MCF 10A (cell line): Measurements from ENCODE around the gene TSEN34. TPM values are rescaled to one million over a fixed set of nuclear protein-coding genes. Genes with fewer than 3 reads are reported as not detected.
A peak's percentile ranks its signal among the peaks of the same experiment; 100 is the strongest.

Source experiments
- BruUV-seq: library from RNA; stranded (reverse); fragments of 400-500 nt; replicated peaks from 2 replicates; lab custom pipeline; 2021; lab: Mats Ljungman, UMichigan
- CTCF ChIA-PET: fragments of 300-600 bp; sonication (Branson Sonifier 250); formaldehyde crosslinking; extraction: SDS; loops from one replicate; lab custom pipeline; 2021; ENCODE audit warnings: antibody characterized with exemption, inconsistent platforms; lab: Yijun Ruan, JAX
- POLR2A ChIA-PET: fragments of 300-600, 350-650 bp; sonication (Branson Sonifier 250); formaldehyde crosslinking; extraction: SDS; loops from one replicate; lab custom pipeline; 2020; ENCODE audit warnings: antibody characterized with exemption, inconsistent platforms; lab: Yijun Ruan, JAX
- DNase-seq: peaks from one replicate; pipeline ENCODE4 v3.0.0-alpha.2; 2018; ENCODE audit not compliant: unreplicated experiment
- H3K27ac Mint-ChIP-seq: one replicate; pipeline ENCODE4 v1.8.0; 2022; ENCODE audit warnings: mild to moderate bottlenecking, low read depth, mixed read lengths; ENCODE audit not compliant: unreplicated experiment
- H3K27me3 Mint-ChIP-seq: one replicate; pipeline ENCODE4 v1.8.0; 2022; ENCODE audit warnings: mixed read lengths; ENCODE audit not compliant: insufficient read depth, unreplicated experiment
- H3K36me3 Mint-ChIP-seq: one replicate; pipeline ENCODE4 v1.8.0; 2022; ENCODE audit warnings: mild to moderate bottlenecking, moderate library complexity, mixed read lengths; ENCODE audit not compliant: insufficient read depth, unreplicated experiment
- H3K4me1 Mint-ChIP-seq: one replicate; pipeline ENCODE4 v1.8.0; 2022; ENCODE audit warnings: mixed read lengths; ENCODE audit not compliant: insufficient read depth, unreplicated experiment
- H3K4me3 Mint-ChIP-seq: one replicate; pipeline ENCODE4 v1.8.0; 2022; ENCODE audit warnings: mild to moderate bottlenecking, moderate library complexity, mixed read lengths; ENCODE audit not compliant: unreplicated experiment
- H3K9me3 Mint-ChIP-seq: one replicate; pipeline ENCODE4 v1.8.0; 2022; ENCODE audit warnings: mixed read lengths; ENCODE audit not compliant: unreplicated experiment
- CTCF ChIP-seq: fragments of 200-600 bp; IDR thresholded peaks from one replicate; pipeline ENCODE4 v1.8.0; 2022; ENCODE audit warnings: antibody characterized with exemption, mild to moderate bottlenecking; ENCODE audit not compliant: unreplicated experiment
- intact Hi-C: fragments of 100-400 bp; cut with micrococcal nuclease; formaldehyde crosslinking; loops from 2 replicates; pipeline ENCODE4 v1.14.1; 2022
- total RNA-seq: library from RNA; stranded (reverse); gene quantifications from 2 replicates; pipeline ENCODE4 v1.2.3, GENCODE V29; 2022

The TSEN34 gene
- total RNA-seq, 1 experiment from 2014 or later, result 40.1 TPM

GRCh38 chr19:54160854-54161253 lies 30.3 kb upstream of the TSEN34 start:
- CTCF ChIA-PET, result no interaction called here
- H3K36me3 Mint-ChIP-seq, result peaks cover 22% of the 10 kb centered on the region
- no TSS peak for BruUV-seq

GRCh38 chr19:54162241-54162805 lies 28.8 kb upstream of the TSEN34 start:
- ChIA-PET POLR2A (no interaction called here), CTCF (no interaction called here)
- peak; percentile 89 for DNase-seq
- peaks cover 22% of the 10 kb centered on the region for H3K4me1 Mint-ChIP-seq
- peak overlapping the region; percentile 76 for H3K4me3 Mint-ChIP-seq
- no peak for TF ChIP-seq CTCF
- BruUV-seq, result no TSS peak
- H3K36me3 Mint-ChIP-seq, result peaks cover 11% of the 10 kb centered on the region
- intact Hi-C loops, result loop anchor here (5.0 kb wide), 1 partner anchor 40 kb away; the partner anchor contains the start of gene RPS9
- no peaks in the 10 kb centered on the region for H3K9me3 Mint-ChIP-seq
- peak overlapping the region; percentile 78 for H3K27ac Mint-ChIP-seq
- no peaks in the 10 kb centered on the region for H3K27me3 Mint-ChIP-seq

More at GRCh38 chr19:54160854-54161253, 30.3 kb upstream of the TSEN34 start:
- peak overlapping the region; percentile 76 for H3K4me3 Mint-ChIP-seq
- DNase-seq, result no peak
- no peak for TF ChIP-seq CTCF
- no peaks in the 10 kb centered on the region for H3K27me3 Mint-ChIP-seq
- H3K9me3 Mint-ChIP-seq, result no peaks in the 10 kb centered on the region
- POLR2A ChIA-PET, result interaction anchor here (0.6 to 10.2 kb wide), 8 partner anchors 10 to 1571 kb away, joined by 3 to 110 read pairs (median 6); partner anchors contain the start of genes CNOT3, MBOAT7, TMC4 and TSEN34
- peaks cover 22% of the 10 kb centered on the region for H3K4me1 Mint-ChIP-seq
- H3K27ac Mint-ChIP-seq, result peak overlapping the region; percentile 85
- intact Hi-C loops, result loop anchor here (5.0 kb wide), 1 partner anchor 41 kb away; the partner anchor contains the start of gene RPS9

- CTCF ChIA-PET, result interaction anchor here (1.0 kb wide), 1 partner anchor 70 kb away, joined by 3 read pairs; no protein-coding TSS in a partner anchor
- Mint-ChIP-seq H3K9me3 (no peaks in the 10 kb centered on the region), H3K27ac (no peak overlapping the region), H3K4me1 (peaks cover 22% of the 10 kb centered on the region), H3K4me3 (peak overlapping the region; percentile 76), H3K36me3 (peaks cover 5% of the 10 kb centered on the region), H3K27me3 (no peaks in the 10 kb centered on the region)
- POLR2A ChIA-PET, result no interaction called here
- no peak for DNase-seq
- no peak for TF ChIP-seq CTCF
- intact Hi-C loops, result loop anchor here (5.0 kb wide), 1 partner anchor 39 kb away; the partner anchor contains the start of gene RPS9
- BruUV-seq, result no TSS peak
These were observed 28.2 kb upstream of the TSEN34 start for GRCh38 chr19:54162884-54163283.

GRCh38 chr19:54164369-54165068 lies 26.6 kb upstream of the TSEN34 start:
- no peak for DNase-seq
- Mint-ChIP-seq H3K27me3 (no peaks in the 10 kb centered on the region), H3K4me1 (peaks cover 22% of the 10 kb centered on the region), H3K9me3 (no peaks in the 10 kb centered on the region), H3K4me3 (no peak overlapping the region), H3K36me3 (peaks cover 4% of the 10 kb centered on the region), H3K27ac (no peak overlapping the region)
- ChIA-PET POLR2A (interaction anchor here (1.1 kb wide), 1 partner anchor 26 kb away, joined by 3 read pairs; the partner anchor contains the start of gene TSEN34), CTCF (interaction anchor here (0.6 to 1.8 kb wide), 4 partner anchors 9 to 226 kb away, joined by 3 to 4 read pairs (median 4); partner anchors contain the start of gene TMC4)
- TF ChIP-seq CTCF, result no peak
- no TSS peak for BruUV-seq
- intact Hi-C loops, result loop anchor here (5.0 kb wide), 1 partner anchor 38 kb away; the partner anchor contains the start of gene RPS9
